Endothelial cell of umbilical vein (primary cell): ENCODE results near the gene ZNF462. TPM values are rescaled to one million over a fixed set of nuclear protein-coding genes. Genes with fewer than 3 reads are reported as not detected.

Experiments used
- BruUV-seq: library from RNA; stranded (reverse); fragments of 400-500 nt; replicated peaks from 2 replicates; lab custom pipeline; 2021; lab: Mats Ljungman, UMichigan
- CTCF ChIA-PET: fragments of 300-600, 350-600 bp; sonication (Branson Sonifier 250); formaldehyde crosslinking; loops from one replicate; lab custom pipeline; 2021; ENCODE audit warnings: antibody characterized with exemption, inconsistent platforms; lab: Charles Lee
- POLR2A ChIA-PET: fragments of 300-600, 350-600 bp; sonication (Branson Sonifier 250); formaldehyde crosslinking; loops from one replicate; lab custom pipeline; 2021; ENCODE audit warnings: antibody characterized with exemption, inconsistent platforms; lab: Charles Lee
- DNase-seq: peaks from one replicate; pipeline ENCODE4 v3.0.0-alpha.2; 2011; ENCODE audit warnings: low read depth, low spot score
- FAIRE-seq: peaks from 2 replicates; lab custom pipeline; 2011; peaks lifted over from hg19 to GRCh38; lab: Jason Lieb, UNC
- H2AFZ ChIP-seq: 2 replicates; pipeline ENCODE4 v1.6.0; 2012; ENCODE audit warnings: low read depth, low read length, control low read depth, inconsistent platforms
- H3K27ac ChIP-seq: 2 replicates; pipeline ENCODE4 v1.5.1; 2011; ENCODE audit warnings: low read depth, mild to moderate bottlenecking, control low read depth, low read length, moderate library complexity; ENCODE audit not compliant: insufficient read depth
- H3K27me3 ChIP-seq, 2 experiments: 2 replicates each; pipeline versions ENCODE4 v1.6.0 to v1.6.1; 2011; ENCODE audit warnings: low read length in 2 of 2, mixed read lengths in 1 of 2; ENCODE audit not compliant: control insufficient read depth in 2 of 2, insufficient read depth in 2 of 2
- H3K36me3 ChIP-seq, 2 experiments: 2 replicates in 1 of 2; 3 replicates in 1 of 2; pipeline ENCODE4 v1.5.1; 2011; ENCODE audit warnings: low read length in 2 of 2, mild to moderate bottlenecking in 1 of 2, moderate library complexity in 1 of 2; ENCODE audit not compliant: control insufficient read depth in 2 of 2, insufficient read depth in 2 of 2; ENCODE audit errors: extremely low read depth in 1 of 2
- H3K4me1 ChIP-seq: 3 replicates; pipeline ENCODE4 v1.5.1; 2011; ENCODE audit warnings: mild to moderate bottlenecking, low read length; ENCODE audit not compliant: control insufficient read depth, insufficient read depth; ENCODE audit errors: extremely low read depth
- H3K4me2 ChIP-seq: 2 replicates; pipeline ENCODE4 v1.6.1; 2011; ENCODE audit warnings: low read length, control low read depth, mixed read lengths; ENCODE audit not compliant: insufficient read depth
- H3K4me3 ChIP-seq, 3 experiments: fragments of 200-600 bp in 1 of 3; sonication (generic), shearing (Covaris generic) in 1 of 3; replicated peaks in 1 of 3; 2 replicates each; pipeline ENCODE4 v1.5.1; 2011 to 2016; ENCODE audit warnings: control low read depth in 3 of 3, low read length in 3 of 3, mild to moderate bottlenecking in 2 of 3, inconsistent platforms in 1 of 3, low read depth in 1 of 3, moderate library complexity in 1 of 3; ENCODE audit not compliant: insufficient read depth in 1 of 3
- H3K79me2 ChIP-seq: 2 replicates; pipeline ENCODE4 v1.6.0; 2012; ENCODE audit warnings: low read length, inconsistent platforms; ENCODE audit not compliant: control insufficient read depth, insufficient read depth
- H3K9ac ChIP-seq: replicated peaks from 2 replicates; pipeline ENCODE3; 2011; ENCODE audit warnings: low read length, control low read depth; ENCODE audit not compliant: insufficient read depth; ENCODE audit errors: extremely low read depth
- H3K9me1 ChIP-seq: replicated peaks from 3 replicates; pipeline ENCODE4 v1.6.0; 2011; ENCODE audit warnings: mild to moderate bottlenecking, low read length; ENCODE audit not compliant: control insufficient read depth, insufficient read depth; ENCODE audit errors: extremely low read depth
- H3K9me3 ChIP-seq: replicated peaks from 2 replicates; pipeline ENCODE4 v1.5.1; 2012; ENCODE audit warnings: low read length, inconsistent platforms; ENCODE audit not compliant: control insufficient read depth, insufficient read depth
- H4K20me1 ChIP-seq: replicated peaks from 2 replicates; pipeline ENCODE3; 2011; ENCODE audit warnings: mild to moderate bottlenecking, low read length; ENCODE audit not compliant: control insufficient read depth, insufficient read depth; ENCODE audit errors: extremely low read depth
- EZH2 ChIP-seq: IDR thresholded peaks from 2 replicates; pipeline ENCODE4 v1.6.1; 2012; ENCODE audit warnings: borderline replicate concordance, low read depth, mild to moderate bottlenecking, moderate library complexity, low read length, inconsistent platforms; ENCODE audit not compliant: severe bottlenecking
- FOS ChIP-seq: IDR thresholded peaks from 2 replicates; pipeline ENCODE4 v1.6.1; 2011; ENCODE audit warnings: mild to moderate bottlenecking, low read length, moderate library complexity, borderline replicate concordance; ENCODE audit not compliant: insufficient read depth
- GATA2 ChIP-seq: IDR thresholded peaks from 2 replicates; pipeline ENCODE4 v1.7.0; 2011; ENCODE audit warnings: low read depth, mild to moderate bottlenecking, moderate library complexity, mixed read lengths, low read length; ENCODE audit not compliant: insufficient read length, insufficient read depth
- JUN ChIP-seq: IDR thresholded peaks from 2 replicates; pipeline ENCODE4 v1.6.1; 2011; ENCODE audit warnings: borderline replicate concordance, low read depth; ENCODE audit not compliant: insufficient read length, insufficient read depth
- MAX ChIP-seq: IDR thresholded peaks from 2 replicates; pipeline ENCODE4 v1.6.1; 2011; ENCODE audit not compliant: insufficient read depth, insufficient read length
- MYC ChIP-seq: IDR thresholded peaks from one replicate; pipeline ENCODE4 v1.6.1; 2011; ENCODE audit warnings: mild to moderate bottlenecking, low read depth, low read length
- POLR2A ChIP-seq: IDR thresholded peaks from 2 replicates; pipeline ENCODE4 v1.6.1; 2012; ENCODE audit warnings: low read depth, mild to moderate bottlenecking, control low read depth, low read length
- POLR2AphosphoS5 ChIP-seq: IDR thresholded peaks from 2 replicates; pipeline ENCODE4 v1.6.1; 2012; ENCODE audit warnings: low read depth, mild to moderate bottlenecking, control low read depth, low read length, moderate library complexity; ENCODE audit not compliant: insufficient read depth
- dilution Hi-C: fragments of 300-500 bp; cut with MboI; formaldehyde crosslinking; loops from one replicate; pipeline ENCODE4 v1.15.0; 2019; ENCODE audit warnings: low sequenced_read_pairs; ENCODE audit not compliant: extremely low pct_ligation_motif_present
- intact Hi-C: fragments of 100-400 bp; cut with micrococcal nuclease; formaldehyde crosslinking; loops from one replicate; pipeline ENCODE4 v1.10.0; 2022
- polyA plus RNA-seq, 4 experiments: library from polyadenylated mRNA; depleted of rRNA in 3 of 4; stranded (reverse) in 3 of 4; unstranded in 1 of 4; fragments of >200 nt; gene quantifications; 2 replicates each; pipeline versions ENCODE4 v1.2.1 to v1.2.3, GENCODE V29; 2011 to 2012; ENCODE audit warnings: missing spikeins in 1 of 4
- total RNA-seq: library from RNA; stranded (reverse); gene quantifications from 2 replicates; pipeline ENCODE4 v1.2.3, GENCODE V29; 2021
- TF ChIP-seq, protein P1 (sequence below), 2 donors: IDR thresholded peaks; 1 replicate in 1 of 2; 2 replicates in 1 of 2; pipeline ENCODE4 v1.5.1; 2011; ENCODE audit warnings: low read length in 2 of 2, mild to moderate bottlenecking in 2 of 2, moderate library complexity in 2 of 2, control low read depth in 1 of 2, inconsistent platforms in 1 of 2, low read depth in 1 of 2; ENCODE audit not compliant: insufficient read depth in 1 of 2; ENCODE audit errors: extremely low read depth in 1 of 2

Gene ZNF462
- total and polyA plus RNA-seq, 2 donors (not counting 3 experiments of a cell fraction or from before 2014, with no cell fraction given), result 6.2 to 24.7 TPM

GRCh38 chr9:106820866-106821265 lies 42.1 kb upstream of the ZNF462 start:
- dilution Hi-C loops, result no loop called here
- no TSS peak for BruUV-seq
- no peaks in the 10 kb centered on the region for H3K36me3 ChIP-seq
- FAIRE-seq, result no peak
- H2AFZ ChIP-seq, result no peak overlapping the region
- ChIA-PET POLR2A (no interaction called here), CTCF (no interaction called here)
- no peaks in the 10 kb centered on the region for H3K27me3 ChIP-seq
- H3K4me3 ChIP-seq, result no peak overlapping the region
- H4K20me1 ChIP-seq, result no peaks in the 10 kb centered on the region
- H3K9ac ChIP-seq, result no peak overlapping the region
- H3K4me1 ChIP-seq, result no peaks in the 10 kb centered on the region
- H3K79me2 ChIP-seq, result no peaks in the 10 kb centered on the region
- no peaks in the 10 kb centered on the region for H3K9me3 ChIP-seq
- no peak overlapping the region for H3K4me2 ChIP-seq
- no peak for DNase-seq
- H3K27ac ChIP-seq, result no peak overlapping the region
- no peaks in the 10 kb centered on the region for H3K9me1 ChIP-seq
- TF ChIP-seq POLR2A, result no peak
- TF ChIP-seq JUN, result no peak
- no peak for TF ChIP-seq GATA2
- TF ChIP-seq POLR2AphosphoS5, result no peak
- TF ChIP-seq, protein P1, sequence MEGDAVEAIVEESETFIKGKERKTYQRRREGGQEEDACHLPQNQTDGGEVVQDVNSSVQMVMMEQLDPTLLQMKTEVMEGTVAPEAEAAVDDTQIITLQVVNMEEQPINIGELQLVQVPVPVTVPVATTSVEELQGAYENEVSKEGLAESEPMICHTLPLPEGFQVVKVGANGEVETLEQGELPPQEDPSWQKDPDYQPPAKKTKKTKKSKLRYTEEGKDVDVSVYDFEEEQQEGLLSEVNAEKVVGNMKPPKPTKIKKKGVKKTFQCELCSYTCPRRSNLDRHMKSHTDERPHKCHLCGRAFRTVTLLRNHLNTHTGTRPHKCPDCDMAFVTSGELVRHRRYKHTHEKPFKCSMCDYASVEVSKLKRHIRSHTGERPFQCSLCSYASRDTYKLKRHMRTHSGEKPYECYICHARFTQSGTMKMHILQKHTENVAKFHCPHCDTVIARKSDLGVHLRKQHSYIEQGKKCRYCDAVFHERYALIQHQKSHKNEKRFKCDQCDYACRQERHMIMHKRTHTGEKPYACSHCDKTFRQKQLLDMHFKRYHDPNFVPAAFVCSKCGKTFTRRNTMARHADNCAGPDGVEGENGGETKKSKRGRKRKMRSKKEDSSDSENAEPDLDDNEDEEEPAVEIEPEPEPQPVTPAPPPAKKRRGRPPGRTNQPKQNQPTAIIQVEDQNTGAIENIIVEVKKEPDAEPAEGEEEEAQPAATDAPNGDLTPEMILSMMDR (IDR thresholded peaks at IDR 0.05; ENCODE audit: extremely low read depth in 1 of 2, insufficient read depth in 1 of 2, low read depth in 1 of 2, low read length in 2 of 2), result no peak
- TF ChIP-seq FOS, result no peak
- TF ChIP-seq MAX, result no peak
- no peak for TF ChIP-seq MYC
- no peak for TF ChIP-seq EZH2
- intact Hi-C loops, result no loop called here
